ENCODE data around the gene AGMO.

AGMO gene

DNA sequence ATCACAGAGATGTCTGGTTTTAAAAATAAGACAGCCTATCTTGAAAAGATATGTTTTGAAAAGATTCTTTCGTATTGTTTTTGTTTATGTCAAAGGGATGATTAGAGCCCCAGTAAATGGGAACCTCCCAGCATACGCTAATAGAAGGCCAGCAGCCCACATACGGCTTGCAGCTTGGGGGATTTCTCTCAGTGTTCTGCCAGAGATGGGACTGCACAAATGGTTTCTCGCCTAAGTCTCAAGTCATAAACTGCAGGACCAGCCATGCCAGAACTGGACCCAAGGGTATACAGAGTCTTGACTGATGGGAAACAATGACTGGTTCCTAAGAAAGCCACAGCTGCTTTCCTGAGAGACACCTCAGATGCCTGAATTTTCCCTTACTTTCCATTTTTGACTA is 352.4 kb downstream of the AGMO start:
- peak overlapping the region; percentile 0 for H3K27ac ChIP-seq (replicated peaks; ENCODE audit: low read length)
- H3K23ac ChIP-seq (ENCODE audit: low read depth, low read length, poor library complexity) = no peak overlapping the region
- no peak overlapping the region for H3K4me3 ChIP-seq (ENCODE audit: low read length in 2 of 2)
- no peaks in the 10 kb centered on the region for H3K79me1 ChIP-seq (ENCODE audit: low read depth, low read length)
- H2AFZ ChIP-seq (ENCODE audit: low read length) = no peak overlapping the region
- H2AK5ac ChIP-seq (ENCODE audit: low read depth, low read length) = no peak overlapping the region
- H3K9ac ChIP-seq (ENCODE audit: low read depth, low read length, poor library complexity) = no peak overlapping the region
- peaks cover 0 to 2% of the 10 kb centered on the region in 2 donors for H3K4me1 ChIP-seq (ENCODE audit: control insufficient read depth in 2 of 2, insufficient read depth in 1 of 2, low read depth in 1 of 2, low read length in 2 of 2)
- H2BK120ac ChIP-seq (ENCODE audit: low read depth, low read length) = no peak overlapping the region
- no peak overlapping the region for H3K18ac ChIP-seq (ENCODE audit: low read length)
- H2BK12ac ChIP-seq (ENCODE audit: low read length) = no peak overlapping the region
- H4K91ac ChIP-seq (ENCODE audit: low read depth, low read length, poor library complexity) = no peak overlapping the region
- H3K36me3 ChIP-seq (replicated peaks in 1 of 2; ENCODE audit: control insufficient read depth in 2 of 2, insufficient read depth in 2 of 2, low read length in 2 of 2) = no peaks in the 10 kb centered on the region
- no CpG with 5 or more reads among the region's 4 CpGs for WGBS, 2 donors (ENCODE audit: extremely low coverage in 2 of 2, insufficient read length in 2 of 2, insufficient replicate concordance in 1 of 2)
- no peak overlapping the region for H2BK5ac ChIP-seq (ENCODE audit: low read length)
- no peak overlapping the region for H3K4me2 ChIP-seq (ENCODE audit: insufficient read depth, low read length, poor library complexity, severe bottlenecking)
- no peak overlapping the region for H2BK15ac ChIP-seq (ENCODE audit: low read length)
- H3K9me3 ChIP-seq (replicated peaks in 1 of 2; ENCODE audit: control insufficient read depth in 2 of 2, insufficient read depth in 1 of 2, low read depth in 1 of 2, low read length in 2 of 2) = no peaks in the 10 kb centered on the region
- no peaks in the 10 kb centered on the region for H3K27me3 ChIP-seq (ENCODE audit: control insufficient read depth in 3 of 3, insufficient read depth in 3 of 3, low read depth in 1 of 3, low read length in 3 of 3)
- no peak overlapping the region for H3K14ac ChIP-seq (ENCODE audit: low read length)
- no peak overlapping the region for H4K8ac ChIP-seq (ENCODE audit: low read depth, low read length)
- no peak overlapping the region for H3K4ac ChIP-seq (ENCODE audit: low read length)
- no peak for DNase-seq (ENCODE audit: low spot score)

DNA sequence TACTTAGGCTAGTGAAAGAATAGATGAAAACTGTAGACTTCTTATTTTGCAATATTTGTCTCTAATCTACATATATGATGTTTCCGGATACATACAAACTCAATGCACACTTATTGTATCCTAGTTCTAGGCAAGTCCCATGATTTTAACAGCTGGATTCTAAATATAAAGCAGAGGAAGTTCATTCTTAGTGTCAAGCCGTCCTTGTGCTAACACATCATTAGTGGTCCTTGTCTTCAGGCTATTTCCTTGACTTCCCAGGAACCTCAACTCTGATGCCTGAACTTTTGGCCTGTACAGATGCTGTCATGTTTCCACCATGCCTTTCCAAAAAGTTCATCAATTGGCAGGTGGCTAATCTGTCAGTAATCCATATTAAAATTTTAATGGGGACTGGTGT is 357.4 kb downstream of the AGMO start:
- Histone ChIP-seq H3K9me3 (replicated peaks in 1 of 2; ENCODE audit: control insufficient read depth in 2 of 2, insufficient read depth in 1 of 2, low read depth in 1 of 2, low read length in 2 of 2) (no peaks in the 10 kb centered on the region), H3K4me2 (ENCODE audit: insufficient read depth, low read length, poor library complexity, severe bottlenecking) (no peak overlapping the region), H3K4ac (ENCODE audit: low read length) (no peak overlapping the region), H2BK12ac (ENCODE audit: low read length) (no peak overlapping the region), H3K14ac (ENCODE audit: low read length) (no peak overlapping the region), H3K79me1 (ENCODE audit: low read depth, low read length) (no peaks in the 10 kb centered on the region), H3K9ac (ENCODE audit: low read depth, low read length, poor library complexity) (no peak overlapping the region), H4K91ac (ENCODE audit: low read depth, low read length, poor library complexity) (no peak overlapping the region), H3K27ac (replicated peaks; ENCODE audit: low read length) (no peak overlapping the region), H2AK5ac (ENCODE audit: low read depth, low read length) (no peak overlapping the region), H3K27me3 (ENCODE audit: control insufficient read depth in 3 of 3, insufficient read depth in 3 of 3, low read depth in 1 of 3, low read length in 3 of 3) (no peaks in the 10 kb centered on the region), H3K18ac (ENCODE audit: low read length) (no peak overlapping the region), H3K36me3 (replicated peaks in 1 of 2; ENCODE audit: control insufficient read depth in 2 of 2, insufficient read depth in 2 of 2, low read length in 2 of 2) (no peaks in the 10 kb centered on the region), H3K4me3 (ENCODE audit: low read length in 2 of 2) (no peak overlapping the region), H2AFZ (ENCODE audit: low read length) (no peak overlapping the region), H2BK120ac (ENCODE audit: low read depth, low read length) (no peak overlapping the region), H2BK5ac (ENCODE audit: low read length) (no peak overlapping the region), H3K23ac (ENCODE audit: low read depth, low read length, poor library complexity) (no peak overlapping the region), H2BK15ac (ENCODE audit: low read length) (no peak overlapping the region), H3K4me1 (ENCODE audit: control insufficient read depth in 2 of 2, insufficient read depth in 1 of 2, low read depth in 1 of 2, low read length in 2 of 2) (peaks cover 0 to under 1% of the 10 kb centered on the region in 2 donors), H4K8ac (ENCODE audit: low read depth, low read length) (no peak overlapping the region)
- WGBS, 2 donors (ENCODE audit: extremely low coverage in 2 of 2, insufficient read length in 2 of 2, insufficient replicate concordance in 1 of 2) = no CpG with 5 or more reads among the region's 2 CpGs
- no peak for DNase-seq (ENCODE audit: low spot score)

DNA sequence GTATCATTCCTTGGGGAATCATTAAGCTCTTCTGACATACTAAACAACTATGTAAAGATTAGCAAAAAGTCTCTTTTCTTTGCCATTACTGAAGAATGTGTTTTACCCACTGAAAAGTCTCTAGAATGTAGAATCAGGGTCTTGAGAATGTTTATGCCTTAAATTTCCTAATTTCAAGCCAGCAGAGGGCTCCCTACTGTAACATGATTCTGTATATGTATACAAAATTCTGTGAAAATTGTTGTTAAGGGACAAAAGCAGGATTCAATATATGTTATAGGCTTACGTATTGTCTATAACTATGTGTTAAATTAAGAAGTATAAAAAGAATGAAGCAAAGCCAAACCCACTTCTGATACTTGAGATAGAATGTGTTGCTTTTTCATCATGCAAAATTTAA is 362.3 kb downstream of the AGMO start:
- H3K14ac ChIP-seq (ENCODE audit: low read length) = no peak overlapping the region
- H3K27ac ChIP-seq (replicated peaks; ENCODE audit: low read length) = no peak overlapping the region
- WGBS, 2 donors (ENCODE audit: extremely low coverage in 2 of 2, insufficient read length in 2 of 2, insufficient replicate concordance in 1 of 2) = no CpG with 5 or more reads among the region's 1 CpG
- H2BK120ac ChIP-seq (ENCODE audit: low read depth, low read length) = no peak overlapping the region
- H3K4me3 ChIP-seq (ENCODE audit: low read length in 2 of 2) = no peak overlapping the region
- H2AFZ ChIP-seq (ENCODE audit: low read length) = no peak overlapping the region
- H3K79me1 ChIP-seq (ENCODE audit: low read depth, low read length) = no peaks in the 10 kb centered on the region
- no peaks in the 10 kb centered on the region for H3K4me1 ChIP-seq (ENCODE audit: control insufficient read depth in 2 of 2, insufficient read depth in 1 of 2, low read depth in 1 of 2, low read length in 2 of 2)
- no peak overlapping the region for H2BK12ac ChIP-seq (ENCODE audit: low read length)
- H4K8ac ChIP-seq (ENCODE audit: low read depth, low read length) = no peak overlapping the region
- no peak overlapping the region for H3K18ac ChIP-seq (ENCODE audit: low read length)
- no peak overlapping the region for H2BK5ac ChIP-seq (ENCODE audit: low read length)
- DNase-seq (ENCODE audit: low spot score) = no peak
- no peak overlapping the region for H3K4me2 ChIP-seq (ENCODE audit: insufficient read depth, low read length, poor library complexity, severe bottlenecking)
- H2BK15ac ChIP-seq (ENCODE audit: low read length) = no peak overlapping the region
- H3K36me3 ChIP-seq (replicated peaks in 1 of 2; ENCODE audit: control insufficient read depth in 2 of 2, insufficient read depth in 2 of 2, low read length in 2 of 2) = no peaks in the 10 kb centered on the region
- H2AK5ac ChIP-seq (ENCODE audit: low read depth, low read length) = no peak overlapping the region
- no peaks in the 10 kb centered on the region for H3K9me3 ChIP-seq (replicated peaks in 1 of 2; ENCODE audit: control insufficient read depth in 2 of 2, insufficient read depth in 1 of 2, low read depth in 1 of 2, low read length in 2 of 2)
- no peak overlapping the region for H3K9ac ChIP-seq (ENCODE audit: low read depth, low read length, poor library complexity)
- H3K27me3 ChIP-seq (ENCODE audit: control insufficient read depth in 3 of 3, insufficient read depth in 3 of 3, low read depth in 1 of 3, low read length in 3 of 3) = no peaks in the 10 kb centered on the region
- no peak overlapping the region for H4K91ac ChIP-seq (ENCODE audit: low read depth, low read length, poor library complexity)
- H3K4ac ChIP-seq (ENCODE audit: low read length) = no peak overlapping the region
- H3K23ac ChIP-seq (ENCODE audit: low read depth, low read length, poor library complexity) = no peak overlapping the region

DNA sequence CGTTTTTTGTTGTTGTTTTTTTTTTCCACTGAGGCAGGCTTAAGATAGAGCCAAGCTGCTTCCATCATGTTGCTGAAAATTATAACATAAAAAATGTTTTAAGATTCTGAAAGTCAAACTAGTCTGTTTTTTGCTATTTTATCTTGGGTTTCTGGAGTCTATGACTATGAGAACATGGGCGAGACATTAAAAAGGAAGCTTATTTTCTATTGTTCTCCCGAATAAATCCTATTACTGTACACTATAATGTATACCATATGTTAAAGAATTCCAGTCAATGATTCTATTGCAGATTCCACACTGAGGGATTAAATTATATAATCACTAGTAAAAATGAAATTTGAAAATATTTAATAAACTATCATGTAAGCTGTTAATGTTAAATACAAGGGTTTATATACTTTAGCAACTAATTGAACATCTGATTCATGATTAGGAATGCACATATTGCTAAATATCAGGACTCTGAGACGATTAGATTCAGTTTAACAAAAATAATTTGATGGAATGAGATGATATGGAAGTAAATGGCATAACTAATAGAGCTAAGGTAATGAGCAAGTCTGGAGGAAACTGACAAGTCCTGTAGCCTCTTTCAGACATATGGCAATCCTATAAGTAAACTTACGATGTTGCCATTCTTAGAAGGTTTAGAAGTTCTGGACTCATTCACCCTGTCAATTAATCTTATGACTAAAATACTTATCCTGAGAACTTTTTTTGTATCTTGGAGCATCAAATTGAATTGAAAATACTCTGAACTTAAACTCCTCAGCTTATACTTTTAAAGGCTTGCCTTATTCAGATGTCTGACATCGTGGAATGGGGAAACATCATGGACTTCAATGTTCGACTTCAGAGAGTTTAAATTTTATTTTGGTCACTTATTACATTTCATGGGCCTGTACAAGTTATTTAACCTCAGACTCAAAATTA is 364.5 kb downstream of the AGMO start:
- Histone ChIP-seq H3K14ac (ENCODE audit: low read length) (no peak overlapping the region), H2AK5ac (ENCODE audit: low read depth, low read length) (no peak overlapping the region), H3K9ac (ENCODE audit: low read depth, low read length, poor library complexity) (no peak overlapping the region), H3K36me3 (replicated peaks in 1 of 2; ENCODE audit: control insufficient read depth in 2 of 2, insufficient read depth in 2 of 2, low read length in 2 of 2) (no peaks in the 10 kb centered on the region), H3K9me3 (replicated peaks in 1 of 2; ENCODE audit: control insufficient read depth in 2 of 2, insufficient read depth in 1 of 2, low read depth in 1 of 2, low read length in 2 of 2) (no peaks in the 10 kb centered on the region), H3K27me3 (ENCODE audit: control insufficient read depth in 3 of 3, insufficient read depth in 3 of 3, low read depth in 1 of 3, low read length in 3 of 3) (no peaks in the 10 kb centered on the region), H2BK15ac (ENCODE audit: low read length) (no peak overlapping the region), H3K23ac (ENCODE audit: low read depth, low read length, poor library complexity) (no peak overlapping the region), H2AFZ (ENCODE audit: low read length) (no peak overlapping the region), H3K27ac (replicated peaks; ENCODE audit: low read length) (no peak overlapping the region), H3K4me3 (ENCODE audit: low read length in 2 of 2) (no peak overlapping the region), H2BK5ac (ENCODE audit: low read length) (no peak overlapping the region), H3K4me2 (ENCODE audit: insufficient read depth, low read length, poor library complexity, severe bottlenecking) (no peak overlapping the region), H3K4ac (ENCODE audit: low read length) (no peak overlapping the region), H3K18ac (ENCODE audit: low read length) (no peak overlapping the region), H3K79me1 (ENCODE audit: low read depth, low read length) (no peaks in the 10 kb centered on the region), H4K91ac (ENCODE audit: low read depth, low read length, poor library complexity) (no peak overlapping the region), H3K4me1 (ENCODE audit: control insufficient read depth in 2 of 2, insufficient read depth in 1 of 2, low read depth in 1 of 2, low read length in 2 of 2) (no peaks in the 10 kb centered on the region), H4K8ac (ENCODE audit: low read depth, low read length) (no peak overlapping the region), H2BK12ac (ENCODE audit: low read length) (no peak overlapping the region), H2BK120ac (ENCODE audit: low read depth, low read length) (no peak overlapping the region)
- DNase-seq (ENCODE audit: low spot score) = no peak
- WGBS, 2 donors (ENCODE audit: extremely low coverage in 2 of 2, insufficient read length in 2 of 2, insufficient replicate concordance in 1 of 2) = no CpG with 5 or more reads among the region's 7 CpGs
